Type B pancreatic cell (in vitro differentiated cells): ENCODE results near the gene TIMELESS. TPM values are rescaled to one million over a fixed set of nuclear protein-coding genes. Genes with fewer than 3 reads are reported as not detected.
A peak's percentile ranks its signal among the peaks of the same experiment; 100 is the strongest.
"Not testable (repeated sequence)": the region's sequence is repeated elsewhere in the genome, so short reads cannot be mapped to it uniquely, and the experiment has no call there.

Source experiments
- DNase-seq: peaks from one replicate; pipeline ENCODE4 v3.0.0; 2021; ENCODE audit warnings: mixed read lengths; ENCODE audit not compliant: unreplicated experiment; ENCODE audit errors: extremely low spot score
- H3K27ac Mint-ChIP-seq: 2 replicates; pipeline ENCODE4 v1.8.0; 2021; ENCODE audit warnings: mild to moderate bottlenecking, mixed read lengths
- H3K27me3 Mint-ChIP-seq: 2 replicates; pipeline ENCODE4 v1.8.0; 2021; ENCODE audit warnings: mixed read lengths
- H3K36me3 Mint-ChIP-seq: 2 replicates; pipeline ENCODE4 v1.8.0; 2021; ENCODE audit warnings: mixed read lengths
- H3K4me1 Mint-ChIP-seq: one replicate; pipeline ENCODE4 v1.8.0; 2021; ENCODE audit warnings: mixed read lengths; ENCODE audit not compliant: unreplicated experiment
- H3K4me3 Mint-ChIP-seq: 2 replicates; pipeline ENCODE4 v1.8.0; 2021; ENCODE audit warnings: mild to moderate bottlenecking, mixed read lengths
- H3K9me3 Mint-ChIP-seq: 2 replicates; pipeline ENCODE4 v1.8.0; 2021; ENCODE audit warnings: mixed read lengths
- total RNA-seq: library from RNA; stranded (reverse); gene quantifications from 2 replicates; pipeline ENCODE4 v1.2.1, GENCODE V29; 2021; ENCODE audit warnings: low replicate concordance
- TF ChIP-seq, protein P1 (sequence below): fragments of 200-600 bp; sonication (generic); conservative IDR thresholded peaks from 2 replicates; pipeline ENCODE4 v1.5.0; 2021; ENCODE audit warnings: antibody characterized with exemption, mild to moderate bottlenecking

Gene TIMELESS
- total RNA-seq, 1 donor from 2014 or later: 57.4 TPM

DNA sequence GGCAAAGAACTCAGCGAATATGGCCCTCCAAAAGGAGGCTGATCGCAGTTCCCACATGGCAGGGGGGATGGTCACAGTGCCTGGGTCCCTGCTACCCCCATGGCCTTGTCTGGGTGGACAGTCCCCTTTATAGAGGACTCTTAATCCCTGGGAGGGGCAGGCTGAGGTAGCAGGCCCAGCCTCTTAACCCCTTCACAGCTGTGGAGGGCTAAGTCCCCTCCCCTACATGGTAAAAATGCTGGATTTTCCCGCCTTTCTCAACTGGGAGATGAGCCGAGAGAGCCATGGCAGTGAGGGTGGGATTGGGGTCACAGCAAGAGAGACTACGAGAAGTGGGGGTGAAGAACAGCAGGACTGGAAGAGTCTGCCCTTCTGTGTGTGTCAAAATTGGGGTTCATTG lies 5.3 kb upstream of the TIMELESS start, which contains the start of gene MIP:
Gene MIP (minus strand): TSS at position 101 of the 400 bp plus-strand sequence. CDS start 44 bp downstream, at position 57.
- Mint-ChIP-seq H3K27ac (no peak within 1 kb of the TSS), H3K36me3 (no peaks in the 10 kb centered on the region)

DNA sequence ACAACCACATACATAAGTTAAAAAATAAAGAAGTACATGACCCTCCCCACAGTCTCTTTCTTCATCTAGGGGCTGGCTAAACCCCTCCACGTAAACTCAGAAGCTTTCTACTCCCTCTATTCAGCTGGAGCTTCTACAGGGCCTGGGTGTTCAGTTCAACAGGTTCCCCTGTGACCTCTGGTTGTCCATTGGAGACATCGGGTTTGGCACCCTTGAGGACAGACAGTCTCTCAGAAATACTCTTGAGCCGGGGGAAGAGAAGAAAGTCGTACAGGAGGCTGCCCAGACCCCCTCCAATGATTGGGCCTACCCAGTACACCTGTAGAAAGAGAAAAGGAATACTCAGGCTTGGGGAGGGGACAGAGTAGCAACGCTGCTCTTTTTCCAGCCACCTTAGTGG lies 1.9 kb upstream of the TIMELESS start:
- peak overlapping the region; percentile 67 for H3K27ac Mint-ChIP-seq

More for the DNA sequence above, 5.3 kb upstream of the TIMELESS start, which contains the start of gene MIP:
- H3K4me3 Mint-ChIP-seq: no peak within 1 kb of the TSS
- H3K4me1 Mint-ChIP-seq: peaks cover 10% of the 10 kb centered on the region
- TF ChIP-seq, protein P1, sequence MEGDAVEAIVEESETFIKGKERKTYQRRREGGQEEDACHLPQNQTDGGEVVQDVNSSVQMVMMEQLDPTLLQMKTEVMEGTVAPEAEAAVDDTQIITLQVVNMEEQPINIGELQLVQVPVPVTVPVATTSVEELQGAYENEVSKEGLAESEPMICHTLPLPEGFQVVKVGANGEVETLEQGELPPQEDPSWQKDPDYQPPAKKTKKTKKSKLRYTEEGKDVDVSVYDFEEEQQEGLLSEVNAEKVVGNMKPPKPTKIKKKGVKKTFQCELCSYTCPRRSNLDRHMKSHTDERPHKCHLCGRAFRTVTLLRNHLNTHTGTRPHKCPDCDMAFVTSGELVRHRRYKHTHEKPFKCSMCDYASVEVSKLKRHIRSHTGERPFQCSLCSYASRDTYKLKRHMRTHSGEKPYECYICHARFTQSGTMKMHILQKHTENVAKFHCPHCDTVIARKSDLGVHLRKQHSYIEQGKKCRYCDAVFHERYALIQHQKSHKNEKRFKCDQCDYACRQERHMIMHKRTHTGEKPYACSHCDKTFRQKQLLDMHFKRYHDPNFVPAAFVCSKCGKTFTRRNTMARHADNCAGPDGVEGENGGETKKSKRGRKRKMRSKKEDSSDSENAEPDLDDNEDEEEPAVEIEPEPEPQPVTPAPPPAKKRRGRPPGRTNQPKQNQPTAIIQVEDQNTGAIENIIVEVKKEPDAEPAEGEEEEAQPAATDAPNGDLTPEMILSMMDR: no peak
- no peaks in the 10 kb centered on the region for H3K27me3 Mint-ChIP-seq
- no peak for DNase-seq
- H3K9me3 Mint-ChIP-seq: no peaks in the 10 kb centered on the region

DNA sequence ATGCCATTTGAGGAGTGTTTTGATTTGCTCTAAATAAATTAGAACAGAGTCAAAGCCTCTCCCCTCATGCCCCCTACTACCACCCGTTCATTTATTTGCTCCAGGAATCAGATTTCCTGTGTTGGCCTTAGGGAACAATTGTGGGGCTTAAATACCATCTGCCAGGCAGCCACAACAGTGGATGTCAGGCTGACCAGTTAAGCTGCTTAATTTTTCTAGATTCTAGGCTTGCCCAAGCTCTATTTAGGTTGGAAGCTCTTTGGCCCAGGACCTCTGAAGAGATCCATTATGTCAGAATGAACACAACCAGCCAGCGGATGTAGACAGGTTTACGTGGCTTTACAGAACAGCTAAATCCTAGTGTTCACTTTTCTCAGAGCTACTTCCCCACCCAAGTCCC lies 1.0 kb upstream of the TIMELESS start:
- Mint-ChIP-seq H3K9me3 (no peaks in the 10 kb centered on the region), H3K4me3 (peak overlapping the region; percentile 96), H3K27me3 (no peaks in the 10 kb centered on the region), H3K4me1 (peaks cover 19% of the 10 kb centered on the region), H3K36me3 (peaks cover 9% of the 10 kb centered on the region), H3K27ac (no peak overlapping the region)
- TF ChIP-seq, protein P1: no peak
- no peak for DNase-seq

More for the DNA sequence above, 1.9 kb upstream of the TIMELESS start:
- peaks cover 3% of the 10 kb centered on the region for H3K36me3 Mint-ChIP-seq
- DNase-seq: no peak
- H3K9me3 Mint-ChIP-seq: no peaks in the 10 kb centered on the region
- H3K4me1 Mint-ChIP-seq: peaks cover 19% of the 10 kb centered on the region
- TF ChIP-seq, protein P1: no peak
- H3K4me3 Mint-ChIP-seq: peak overlapping the region; percentile 70
- no peaks in the 10 kb centered on the region for H3K27me3 Mint-ChIP-seq

DNA sequence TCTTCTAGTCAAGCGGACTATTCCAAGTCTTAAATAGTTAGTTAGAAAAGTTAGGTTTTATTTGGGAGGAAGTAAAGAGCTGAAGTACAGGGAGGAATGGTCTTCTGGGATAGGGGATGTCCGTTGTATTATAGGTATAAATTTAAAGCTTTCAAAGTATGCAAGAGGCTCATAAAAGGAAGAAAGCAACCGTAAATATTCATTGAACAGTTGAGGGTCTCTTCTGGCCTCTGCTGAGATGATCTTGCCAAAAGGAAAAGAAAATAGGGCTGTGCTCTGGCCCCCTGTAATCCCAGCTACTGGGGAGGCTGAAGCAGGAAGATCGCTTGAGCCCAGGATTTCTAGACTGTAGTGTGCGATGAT lies 377 bp upstream of the TIMELESS start:
- Mint-ChIP-seq H3K27ac (peak overlapping the region; percentile 90), H3K4me3 (peak overlapping the region; percentile 96), H3K27me3 (no peaks in the 10 kb centered on the region), H3K36me3 (peaks cover 12% of the 10 kb centered on the region), H3K9me3 (peaks cover 3% of the 10 kb centered on the region), H3K4me1 (peaks cover 19% of the 10 kb centered on the region)
- TF ChIP-seq, protein P1: no peak
- DNase-seq: no peak

DNA sequence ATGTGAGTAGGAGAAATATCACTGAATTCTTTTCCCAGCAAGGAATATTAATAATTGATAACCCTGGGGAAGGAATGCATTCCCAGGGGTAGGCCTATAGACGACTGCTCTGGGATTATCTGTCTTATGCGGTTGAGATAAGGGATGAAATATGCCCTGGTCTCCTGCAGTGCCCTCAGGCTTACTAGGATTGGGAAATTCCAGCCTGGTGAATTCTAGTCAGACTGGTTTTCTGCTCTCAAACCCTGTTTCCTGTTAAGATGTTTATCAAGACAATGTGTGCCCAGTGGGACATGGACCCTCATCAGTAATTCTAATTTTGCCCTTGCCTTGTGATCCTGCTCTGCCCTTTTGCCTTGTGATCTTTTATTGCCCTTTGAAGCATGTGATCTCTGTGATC lies 6.0 kb downstream of the TIMELESS start:
- H3K9me3 Mint-ChIP-seq, H3K27me3 Mint-ChIP-seq, H3K4me1 Mint-ChIP-seq, H3K27ac Mint-ChIP-seq, DNase-seq, H3K4me3 Mint-ChIP-seq: not testable (repeated sequence)
- H3K36me3 Mint-ChIP-seq: peaks cover 34% of the 10 kb centered on the region

DNA sequence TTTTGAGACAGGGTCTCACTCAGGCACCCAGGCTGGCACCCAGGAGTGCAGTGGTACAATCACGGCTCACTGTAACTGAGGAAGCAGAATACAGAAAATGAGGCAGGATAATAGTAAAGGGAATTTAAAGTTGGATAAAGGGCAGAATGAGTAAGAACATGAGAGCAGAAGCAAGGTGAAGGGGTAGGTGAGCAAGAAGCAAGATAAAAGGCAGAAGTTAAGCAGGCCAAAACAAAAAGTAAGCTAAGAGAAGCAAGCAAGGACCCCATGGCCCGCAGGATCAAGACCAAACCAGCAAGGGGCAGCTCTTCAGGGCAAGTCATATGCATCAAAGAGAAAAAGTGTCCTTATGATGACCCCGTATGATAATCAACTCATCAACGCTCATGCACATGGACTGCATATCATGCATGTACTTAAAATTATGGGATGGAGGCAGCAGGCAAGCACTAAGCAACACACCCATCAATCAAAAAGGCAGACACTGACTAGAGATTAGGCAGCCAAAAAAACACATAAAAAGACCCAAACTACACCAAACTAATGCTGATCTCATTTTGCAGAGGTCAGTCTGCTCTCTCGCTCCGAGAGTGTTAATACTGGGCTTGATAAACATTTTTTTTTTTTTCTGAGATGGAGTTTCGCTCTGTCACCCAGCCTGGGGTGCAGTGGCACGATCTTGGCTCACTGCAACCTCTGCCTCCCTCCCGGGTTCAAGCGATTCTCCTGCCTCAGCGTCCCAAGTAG lies 11.6 kb downstream of the TIMELESS start:
- Mint-ChIP-seq H3K4me3 (no peak overlapping the region), H3K4me1 (peaks cover 7% of the 10 kb centered on the region), H3K9me3 (no peaks in the 10 kb centered on the region), H3K27ac (no peak overlapping the region), H3K27me3 (no peaks in the 10 kb centered on the region), H3K36me3 (peaks cover 9% of the 10 kb centered on the region)
- TF ChIP-seq, protein P1: no peak
- DNase-seq: no peak
